GM19043 (cell line): ENCODE results near the gene TREM1.
"Not testable (repeated sequence)": the region's sequence is repeated elsewhere in the genome, so short reads cannot be mapped to it uniquely, and the experiment has no call there.

Experiments used
- ATAC-seq: cut with Tn5 transposase; IDR thresholded peaks from one replicate; pipeline ENCODE4 v1.9.1; 2021; ENCODE audit warnings: low read depth; ENCODE audit not compliant: unreplicated experiment

Gene TREM1

GRCh38 chr6:41298785-41299502 lies 12.5 kb upstream of the TREM1 start:
- no peak for ATAC-seq

GRCh38 chr6:41297248-41297647 lies 10.8 kb upstream of the TREM1 start:
- ATAC-seq = not testable (repeated sequence)

- ATAC-seq = no peak
Measured at GRCh38 chr6:41294214-41294872, 7.9 kb upstream of the TREM1 start.

- no peak for ATAC-seq
Measured at GRCh38 chr6:41291717-41292116, 5.2 kb upstream of the TREM1 start.

- ATAC-seq = no peak
Measured at GRCh38 chr6:41289815-41290214, 3.3 kb upstream of the TREM1 start.

GRCh38 chr6:41288754-41289129 lies 2.3 kb upstream of the TREM1 start:
- no peak for ATAC-seq

- ATAC-seq = no peak
Measured at GRCh38 chr6:41288030-41288753, 1.7 kb upstream of the TREM1 start.

GRCh38 chr6:41284726-41285125 lies 1.8 kb downstream of the TREM1 start:
- ATAC-seq = no peak

GRCh38 chr6:41283600-41283999 lies 2.9 kb downstream of the TREM1 start:
- ATAC-seq = no peak

- no peak for ATAC-seq
Measured at GRCh38 chr6:41280381-41281057, 6.0 kb downstream of the TREM1 start.

GRCh38 chr6:41278699-41279405 lies 7.6 kb downstream of the TREM1 start:
- ATAC-seq = no peak

GRCh38 chr6:41277605-41278004 lies 8.9 kb downstream of the TREM1 start:
- ATAC-seq = no peak

GRCh38 chr6:41275489-41275888 lies 11.0 kb downstream of the TREM1 start:
- no peak for ATAC-seq

- ATAC-seq = no peak
Measured at GRCh38 chr6:41274256-41274655, 12.2 kb downstream of the TREM1 start.

GRCh38 chr6:41273714-41274113 lies 12.8 kb downstream of the TREM1 start:
- no peak for ATAC-seq

GRCh38 chr6:41272591-41273240 lies 13.8 kb downstream of the TREM1 start:
- no peak for ATAC-seq

GRCh38 chr6:41271901-41272395 lies 14.5 kb downstream of the TREM1 start:
- ATAC-seq = no peak

GRCh38 chr6:41269716-41270115 lies 16.8 kb downstream of the TREM1 start:
- ATAC-seq = no peak

- no peak for ATAC-seq
Measured at GRCh38 chr6:41269166-41269565, 17.3 kb downstream of the TREM1 start.

GRCh38 chr6:41268478-41268877 lies 18.0 kb downstream of the TREM1 start:
- ATAC-seq = no peak
